Measurements from ENCODE around the gene AGBL1.

The AGBL1 gene

DNA sequence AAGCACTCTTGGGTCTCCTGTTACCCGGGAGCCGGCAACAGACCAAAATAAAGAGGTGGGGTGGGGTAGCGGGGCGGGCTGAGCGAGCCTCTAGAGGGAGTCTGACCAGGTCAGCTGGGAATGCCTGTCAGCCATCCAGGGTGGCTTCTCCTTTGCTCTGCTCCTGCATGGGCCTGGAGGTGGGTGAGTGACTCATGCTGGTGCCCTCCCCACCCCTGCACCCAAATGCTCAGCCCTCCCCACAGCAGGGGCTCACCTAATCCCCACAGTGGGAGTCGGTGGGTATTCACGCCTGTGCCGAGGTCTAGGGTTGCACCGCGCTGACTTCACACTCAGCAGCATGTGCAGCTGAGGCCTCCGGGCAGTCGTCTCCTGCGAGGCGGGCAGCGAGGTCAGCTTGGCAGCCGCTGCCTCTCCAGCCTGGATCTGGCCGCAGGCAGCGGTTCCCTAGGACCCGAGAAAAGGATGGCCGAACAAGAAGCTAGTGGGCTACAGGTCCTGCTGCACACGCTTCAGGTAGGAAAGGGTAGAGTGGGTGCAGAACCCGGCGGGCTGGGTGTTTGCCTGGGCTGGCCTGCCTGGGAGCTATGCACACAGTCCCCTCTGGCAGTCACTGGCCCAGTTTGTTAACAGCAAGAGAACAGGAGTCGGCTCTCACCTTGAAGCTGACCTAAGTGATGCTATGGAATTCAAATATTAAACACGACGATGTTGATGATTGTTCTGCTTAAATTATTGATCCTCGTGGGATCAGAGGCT, at the start of gene AGBL1:
AGBL1 (plus strand) TSS at position 364 of the 759 bp plus-strand sequence.
- TF ChIP-seq CTCF (IDR thresholded peaks at IDR 0.05; ENCODE audit: insufficient read depth, low read length, poor library complexity, severe bottlenecking) (no peak), EZH2phosphoT487 (conservative IDR thresholded peaks at IDR 0.05; ENCODE audit: low read length) (no peak)
- no peak within 1 kb of the TSS for H2AFZ ChIP-seq (ENCODE audit: low read depth, low read length, severe bottlenecking)
- H3K27ac ChIP-seq (ENCODE audit: low read depth, low read length): no peak within 1 kb of the TSS
- H3K36me3 ChIP-seq (ENCODE audit: low read length): no peaks in the 10 kb centered on the region
- no peaks in the 10 kb centered on the region for H3K9me2 ChIP-seq (replicated peaks; ENCODE audit: insufficient read depth, low read length)
- no peaks in the 10 kb centered on the region for H4K20me1 ChIP-seq (ENCODE audit: low read depth, low read length)
- no peak within 1 kb of the TSS for H3K4me3 ChIP-seq (ENCODE audit: insufficient read depth, low read length, poor library complexity, severe bottlenecking)
- H3K4me2 ChIP-seq (ENCODE audit: low read depth, low read length, poor library complexity, severe bottlenecking): no peak within 1 kb of the TSS
- H3K9me3 ChIP-seq (ENCODE audit: insufficient read depth, low read length): no peaks in the 10 kb centered on the region
- no peaks in the 10 kb centered on the region for H3K27me3 ChIP-seq (ENCODE audit: low read length)
- no peaks in the 10 kb centered on the region for H3F3A ChIP-seq (ENCODE audit: insufficient read depth)
- no peak within 1 kb of the TSS for H3K9ac ChIP-seq (ENCODE audit: low read length)
- H3K79me2 ChIP-seq (ENCODE audit: insufficient read depth, low read length): no peaks in the 10 kb centered on the region

DNA sequence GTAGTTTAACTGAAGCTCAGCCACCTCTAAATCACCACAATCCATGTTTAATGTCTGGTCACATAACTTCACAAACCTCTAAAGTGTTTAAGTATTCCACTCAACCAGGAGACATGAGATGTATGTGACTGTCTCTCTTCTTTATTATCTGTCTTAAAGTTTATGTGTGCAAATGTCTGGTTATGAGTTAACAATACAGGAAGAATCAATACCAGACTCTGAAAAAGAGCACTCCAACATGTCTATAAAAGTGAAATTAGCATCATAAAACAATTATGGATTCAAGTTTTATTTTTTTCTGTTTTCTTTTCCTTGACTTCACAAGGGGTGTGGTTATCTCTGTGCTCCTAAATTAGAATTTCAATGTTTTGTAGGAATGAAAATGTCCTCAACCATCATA, 44.8 kb upstream of the AGBL1 start:
- Histone ChIP-seq H3F3A (ENCODE audit: insufficient read depth) (no peaks in the 10 kb centered on the region), H4K20me1 (ENCODE audit: low read depth, low read length) (no peaks in the 10 kb centered on the region), H3K9ac (ENCODE audit: low read length) (no peak overlapping the region), H3K36me3 (ENCODE audit: low read length) (no peaks in the 10 kb centered on the region), H3K9me3 (ENCODE audit: insufficient read depth, low read length) (no peaks in the 10 kb centered on the region), H3K27me3 (ENCODE audit: low read length) (no peaks in the 10 kb centered on the region), H3K79me2 (ENCODE audit: insufficient read depth, low read length) (no peaks in the 10 kb centered on the region), H3K4me3 (ENCODE audit: insufficient read depth, low read length, poor library complexity, severe bottlenecking) (no peak overlapping the region), H3K4me2 (ENCODE audit: low read depth, low read length, poor library complexity, severe bottlenecking) (no peak overlapping the region), H3K9me2 (replicated peaks; ENCODE audit: insufficient read depth, low read length) (no peaks in the 10 kb centered on the region), H2AFZ (ENCODE audit: low read depth, low read length, severe bottlenecking) (no peak overlapping the region), H3K27ac (ENCODE audit: low read depth, low read length) (no peak overlapping the region)
- TF ChIP-seq EZH2phosphoT487 (conservative IDR thresholded peaks at IDR 0.05; ENCODE audit: low read length) (no peak), CTCF (IDR thresholded peaks at IDR 0.05; ENCODE audit: insufficient read depth, low read length, poor library complexity, severe bottlenecking) (no peak)

DNA sequence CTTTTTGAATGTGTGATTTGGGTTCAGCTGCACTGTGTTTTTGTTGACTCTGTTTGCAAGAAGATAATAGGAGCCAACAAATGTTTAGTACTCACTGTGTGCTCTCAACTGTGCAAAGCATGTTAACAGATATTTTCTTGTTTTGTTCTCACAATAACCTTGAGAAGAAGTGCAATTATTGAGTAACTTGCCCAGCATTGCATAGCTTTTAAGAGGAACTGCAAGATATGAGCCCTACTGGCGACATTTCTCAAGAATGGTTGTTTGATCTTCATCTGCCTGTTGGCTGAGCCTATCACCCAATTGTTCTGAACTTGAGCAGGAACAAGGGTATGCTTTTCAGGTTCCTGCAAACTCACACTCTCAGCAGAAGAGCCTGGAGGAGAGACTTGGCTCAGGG, 43.4 kb upstream of the AGBL1 start:
- Histone ChIP-seq H3K4me3 (ENCODE audit: insufficient read depth, low read length, poor library complexity, severe bottlenecking) (no peak overlapping the region), H3K79me2 (ENCODE audit: insufficient read depth, low read length) (no peaks in the 10 kb centered on the region), H3K4me2 (ENCODE audit: low read depth, low read length, poor library complexity, severe bottlenecking) (no peak overlapping the region), H3K9me3 (ENCODE audit: insufficient read depth, low read length) (no peaks in the 10 kb centered on the region), H2AFZ (ENCODE audit: low read depth, low read length, severe bottlenecking) (no peak overlapping the region), H3K9ac (ENCODE audit: low read length) (no peak overlapping the region), H3K36me3 (ENCODE audit: low read length) (no peaks in the 10 kb centered on the region), H3K27ac (ENCODE audit: low read depth, low read length) (no peak overlapping the region), H4K20me1 (ENCODE audit: low read depth, low read length) (no peaks in the 10 kb centered on the region), H3F3A (ENCODE audit: insufficient read depth) (no peaks in the 10 kb centered on the region), H3K9me2 (replicated peaks; ENCODE audit: insufficient read depth, low read length) (no peaks in the 10 kb centered on the region), H3K27me3 (ENCODE audit: low read length) (no peaks in the 10 kb centered on the region)
- TF ChIP-seq EZH2phosphoT487 (conservative IDR thresholded peaks at IDR 0.05; ENCODE audit: low read length): no peak
- no peak for TF ChIP-seq CTCF (IDR thresholded peaks at IDR 0.05; ENCODE audit: insufficient read depth, low read length, poor library complexity, severe bottlenecking)

Measured in SU-DHL-6 (cell line).